ENCODE data around the gene C1orf105.
"Not testable (repeated sequence)": the region's sequence is repeated elsewhere in the genome, so short reads cannot be mapped to it uniquely, and the experiment has no call there.

The C1orf105 gene

DNA sequence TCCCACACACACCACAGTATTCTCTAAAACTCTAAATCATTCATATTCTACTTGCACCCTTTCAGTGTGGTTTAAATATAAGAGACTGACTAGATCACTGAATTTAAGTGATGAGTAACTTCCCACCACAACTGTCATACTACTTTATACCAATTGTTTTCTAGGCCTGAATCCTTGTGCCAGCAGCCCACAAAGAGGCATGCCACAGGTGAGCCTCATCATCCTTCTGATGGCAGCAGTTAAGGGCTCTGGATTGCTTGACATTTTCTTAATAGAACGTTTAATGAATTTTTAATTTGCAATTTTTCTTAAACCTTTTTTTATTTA, 9.6 kb downstream of the C1orf105 start:
- no peak for DNase-seq

DNA sequence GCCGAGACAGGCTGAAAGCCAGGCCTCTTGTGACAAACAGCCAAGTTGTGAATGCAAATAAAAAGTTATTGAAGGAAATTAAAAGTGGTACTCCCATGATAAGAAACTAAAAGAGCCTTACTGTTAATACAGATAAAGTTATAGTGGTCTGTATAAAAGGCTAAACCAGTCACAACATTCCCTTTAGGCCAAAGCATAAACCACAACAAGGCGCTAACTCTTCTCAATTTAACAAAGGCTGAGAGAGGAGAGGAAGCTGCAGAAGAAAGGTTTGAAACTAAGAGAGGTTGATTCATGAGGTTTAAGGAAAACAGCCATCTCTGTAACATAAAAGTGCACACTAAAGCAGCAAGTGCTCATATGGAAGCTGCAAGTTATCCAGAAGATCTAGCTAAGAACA, 10.7 kb downstream of the C1orf105 start:
- no peak for DNase-seq

DNA sequence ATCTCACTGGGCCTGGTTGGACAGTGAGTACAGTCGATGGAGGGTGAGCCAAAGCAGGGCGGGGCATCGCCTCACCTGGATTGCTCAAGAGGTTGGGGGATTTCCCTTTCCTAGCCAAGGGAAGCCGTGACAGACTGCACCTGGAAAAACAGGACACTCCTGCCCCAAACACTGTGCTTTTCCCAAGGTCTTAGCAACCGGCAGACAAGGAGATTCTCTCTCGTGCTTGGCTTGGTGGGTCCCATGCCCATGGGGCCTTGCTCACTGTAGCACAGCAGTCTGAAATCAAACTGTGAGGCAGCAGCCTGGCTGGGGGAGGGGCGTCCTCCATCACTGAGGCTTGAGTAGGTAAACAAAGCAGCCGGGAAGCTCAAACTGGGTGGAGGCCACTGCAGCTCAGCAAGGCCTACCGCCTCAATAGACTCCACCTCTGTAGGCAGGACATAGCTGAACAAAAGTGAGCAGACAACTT, 11.3 kb downstream of the C1orf105 start:
- peak in 1 of 4 experiments; percentile 21 for DNase-seq

DNA sequence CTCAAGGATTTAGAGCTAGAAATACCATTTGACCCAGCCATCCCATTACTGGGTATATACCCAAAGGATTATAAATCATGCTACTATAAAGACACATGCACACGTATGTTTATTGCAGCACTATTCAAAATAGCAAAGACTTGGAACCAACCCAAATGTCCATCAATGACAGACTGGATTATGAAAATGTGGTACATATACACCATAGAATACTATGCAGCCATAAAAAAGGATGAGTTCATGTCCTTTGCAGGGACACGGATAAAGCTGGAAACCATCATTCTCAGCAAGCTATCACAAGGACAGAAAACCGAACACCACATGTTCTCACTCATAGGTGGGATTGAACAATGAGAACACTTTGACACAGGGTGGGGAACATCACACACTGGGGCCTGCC, 16.7 kb downstream of the C1orf105 start:
- DNase-seq, result not testable (repeated sequence)

DNA sequence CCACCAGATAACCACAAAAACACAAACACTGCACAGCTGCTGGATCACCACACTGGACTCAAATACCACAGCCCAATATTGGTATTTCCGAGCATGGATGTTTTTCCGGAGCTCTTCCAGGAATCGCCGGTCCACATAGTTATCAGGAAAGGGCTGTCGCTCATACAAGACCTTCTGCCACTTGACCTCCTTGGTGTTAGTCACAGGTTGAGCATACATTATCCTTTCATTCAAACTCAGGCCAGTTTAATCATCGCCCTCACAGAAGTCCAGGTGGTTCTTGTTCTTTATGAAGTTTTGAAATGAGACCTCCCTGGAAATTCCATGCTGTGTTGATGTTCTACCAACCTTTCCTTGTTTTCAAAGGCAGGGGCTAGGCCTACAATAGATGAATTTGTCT, 21.9 kb downstream of the C1orf105 start:
- DNase-seq, result no peak

DNA sequence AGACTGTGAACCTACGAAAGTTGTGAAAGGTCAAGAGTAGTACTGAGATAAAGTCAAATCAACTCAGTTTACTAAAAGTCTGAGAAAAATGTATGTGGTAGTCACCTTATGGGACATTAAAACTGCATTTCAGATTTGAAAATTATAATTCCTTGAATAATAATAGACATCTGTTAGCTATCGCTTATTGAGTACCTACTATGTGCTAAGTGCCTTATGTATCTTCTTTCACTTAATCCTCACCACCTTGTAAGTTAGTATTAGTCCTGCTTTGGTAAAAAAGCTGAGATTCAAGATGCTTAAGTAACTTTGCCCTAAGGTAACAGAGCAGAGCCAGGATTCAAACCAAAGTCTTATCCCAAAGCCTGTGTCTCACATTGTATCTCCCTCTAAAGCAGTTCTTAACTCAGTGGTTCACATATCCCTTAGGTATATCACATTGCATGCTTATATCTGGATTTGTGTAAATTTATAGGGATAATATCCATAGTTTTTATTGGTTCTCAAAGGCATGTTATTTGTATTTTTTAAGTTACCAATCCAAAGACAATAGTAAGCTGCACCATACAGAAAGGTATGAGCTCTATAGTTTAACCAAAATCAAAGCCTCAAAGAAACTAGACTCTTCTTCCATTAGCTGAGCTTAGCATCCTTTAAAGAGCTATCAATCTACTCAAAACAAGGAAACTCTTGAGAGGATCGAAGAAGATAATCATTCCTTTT, 22.5 kb downstream of the C1orf105 start:
- DNase-seq, result no peak

DNA sequence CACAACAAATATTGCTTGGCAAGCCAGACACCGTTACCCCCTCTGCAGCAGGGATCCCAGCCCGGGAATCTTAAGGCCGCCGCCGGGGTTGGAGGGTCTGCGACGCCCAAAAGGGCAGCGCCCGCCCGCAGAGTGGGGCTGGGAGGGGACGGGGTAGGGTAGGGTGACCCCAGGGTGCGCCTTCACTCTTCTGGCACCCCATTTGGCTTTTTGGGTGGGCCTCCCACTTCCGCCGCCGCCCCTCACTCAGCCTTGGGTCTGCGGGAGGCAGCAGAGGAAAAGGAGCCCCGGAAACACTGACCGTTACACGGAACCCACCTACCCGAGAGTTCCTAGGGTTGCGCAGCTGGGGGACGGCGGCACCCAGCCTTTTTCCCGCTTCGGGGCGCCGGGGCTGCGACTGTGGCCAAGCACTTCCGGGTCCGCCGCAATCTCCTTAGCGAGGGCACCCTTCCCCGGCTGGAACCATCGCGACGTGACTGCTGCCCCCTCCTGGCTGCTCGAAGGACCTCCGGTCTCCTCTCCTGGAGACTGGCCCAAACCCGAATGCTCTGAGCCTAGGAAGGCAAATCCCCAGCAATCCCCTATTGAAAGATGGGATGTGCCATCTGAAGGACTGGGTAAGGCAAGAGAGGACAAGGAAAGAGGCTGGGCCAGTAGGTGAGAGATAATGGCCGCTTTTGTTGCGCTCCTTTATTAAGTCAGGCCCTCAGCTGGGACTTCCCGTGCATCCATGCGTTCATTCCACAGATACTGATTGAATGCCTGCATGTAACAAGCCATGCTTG, 23.4 kb downstream of the C1orf105 start, which contains the start of gene PIGC:
Gene PIGC, minus strand, starts transcription at position 404 of the 788 bp plus-strand sequence. CDS start 1,447 bp downstream, outside the sequence.
- peak; percentile 82 to 85 (median 84) for DNase-seq

DNA sequence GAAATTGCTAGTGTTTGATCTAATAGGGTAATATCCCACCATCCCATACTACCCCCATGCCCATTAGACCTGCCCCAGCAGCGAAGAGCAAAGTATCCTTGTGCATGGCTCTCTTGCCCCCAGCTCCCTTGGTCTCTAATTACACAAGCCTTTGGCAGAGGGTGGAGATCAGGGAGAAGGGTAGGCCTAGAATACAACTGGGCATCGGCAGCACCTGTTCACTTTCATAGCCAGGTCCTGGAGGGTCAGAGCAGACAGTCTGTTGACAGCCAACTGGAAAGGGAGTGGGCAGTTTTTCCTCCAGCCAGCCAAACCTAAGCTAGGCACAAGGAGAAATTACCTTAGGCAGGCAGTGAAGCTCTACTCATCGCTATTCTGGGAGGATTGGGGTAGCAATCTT, 26.1 kb downstream of the C1orf105 start:
- no peak for DNase-seq

DNA sequence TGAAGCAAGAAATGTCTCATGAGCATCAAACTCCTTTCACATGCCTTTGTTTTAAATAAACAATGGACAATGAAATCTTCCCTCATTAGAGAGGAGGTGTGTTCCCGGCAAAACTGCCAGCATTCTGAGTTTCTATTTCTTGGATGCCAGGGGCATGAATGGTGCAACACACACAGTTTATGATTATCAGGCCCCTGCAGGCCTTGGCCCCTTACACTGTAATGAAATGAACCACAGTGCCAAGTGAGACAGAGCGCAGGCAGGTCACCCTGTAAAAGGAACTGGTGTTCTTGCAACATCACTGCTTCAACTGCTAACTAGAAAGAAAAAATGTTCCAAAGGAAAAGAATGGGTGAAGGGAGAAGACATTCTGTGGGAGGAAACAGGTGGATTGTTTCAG, 27.2 kb downstream of the C1orf105 start:
- DNase-seq, result no peak

DNA sequence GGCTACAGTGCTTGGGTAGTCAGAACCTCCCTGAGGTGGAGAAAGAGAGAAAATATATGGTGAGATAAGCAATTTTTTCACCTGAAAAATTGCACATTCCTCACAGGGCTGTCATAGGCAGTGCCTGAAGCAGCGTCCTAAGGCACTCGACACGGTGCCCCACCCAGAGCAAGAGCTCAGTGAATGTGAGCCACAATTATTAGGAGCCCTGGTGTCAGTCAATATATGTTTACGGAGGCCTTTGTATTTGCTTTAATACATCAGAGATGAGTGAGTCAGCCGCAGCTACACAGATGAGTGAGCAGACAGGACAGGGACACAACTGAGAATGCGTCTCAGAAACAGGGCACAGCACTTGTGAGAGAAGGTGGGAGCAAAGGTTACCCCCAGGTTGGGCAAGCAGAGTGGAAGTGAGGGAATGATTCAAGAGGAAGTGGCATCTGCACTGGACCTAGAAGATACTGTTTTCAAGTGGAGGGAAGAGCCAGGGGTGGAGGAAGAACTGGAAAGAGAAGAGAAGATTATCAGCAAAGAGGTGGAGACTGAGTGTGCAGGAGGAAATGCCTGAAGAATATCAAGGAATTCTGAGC, 28.6 kb downstream of the C1orf105 start:
- no peak for DNase-seq

DNA sequence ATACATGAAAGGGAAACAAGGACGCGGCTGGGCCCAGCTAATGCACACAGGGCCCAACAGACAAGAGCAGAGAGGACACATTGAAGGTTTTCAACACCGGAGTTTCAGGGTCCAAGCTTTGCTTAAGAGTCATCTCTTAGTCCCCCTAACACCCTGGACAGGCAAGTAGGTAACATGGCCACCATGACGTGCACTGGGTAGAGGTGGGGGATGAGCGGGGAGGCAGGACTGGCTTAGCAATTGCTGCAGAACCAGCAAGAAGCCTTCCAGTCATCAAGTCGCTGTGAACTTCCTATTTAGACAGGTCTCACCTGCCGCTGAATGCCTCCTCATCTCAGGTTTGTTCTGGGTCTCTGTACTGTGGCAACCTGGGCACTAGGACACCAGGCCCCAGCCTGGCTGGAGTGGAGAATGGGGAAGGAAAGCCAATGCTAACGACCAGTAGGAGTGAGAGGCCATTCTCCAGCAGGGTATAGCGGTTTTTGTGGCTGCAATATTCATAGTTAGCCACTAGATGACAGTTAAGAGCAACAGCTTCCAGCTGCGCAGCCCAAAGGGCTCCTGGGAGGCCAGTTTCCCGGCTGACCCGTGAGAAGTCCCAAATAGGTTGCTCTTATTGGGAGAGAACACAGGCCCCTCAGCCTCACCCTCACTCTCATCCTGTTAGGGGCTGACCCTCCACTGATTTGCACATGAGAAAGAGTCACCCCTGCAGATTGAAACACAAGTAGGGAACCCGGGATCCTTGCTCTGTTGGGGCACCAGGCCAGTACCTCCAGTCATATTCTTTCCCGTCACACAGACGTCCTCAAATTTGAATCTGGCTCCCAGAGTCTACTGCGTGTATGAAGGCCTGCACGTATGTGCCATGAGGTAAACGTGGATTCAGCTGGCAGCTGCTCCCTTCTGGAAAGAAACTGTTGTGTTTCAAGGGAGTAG, 29.4 kb downstream of the C1orf105 start:
- DNase-seq, result no peak

DNA sequence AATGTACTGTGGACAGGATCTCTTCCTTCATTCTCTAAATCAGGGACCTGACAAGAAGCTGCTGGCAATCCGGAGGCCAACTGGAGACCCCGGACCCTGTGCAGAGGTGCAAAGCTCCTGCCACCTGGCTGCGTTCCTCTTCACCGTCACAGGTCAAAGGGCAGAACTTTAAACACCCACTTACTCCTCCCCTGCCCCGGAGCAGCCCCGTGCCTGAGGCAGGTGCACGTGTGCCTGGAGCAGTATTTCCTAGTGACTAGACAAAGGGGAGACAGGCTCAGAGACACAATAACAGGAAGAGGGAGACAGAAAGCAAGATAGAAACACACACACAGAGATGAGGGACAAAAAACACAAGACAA, 30.0 kb downstream of the C1orf105 start:
- DNase-seq, result no peak

DNA sequence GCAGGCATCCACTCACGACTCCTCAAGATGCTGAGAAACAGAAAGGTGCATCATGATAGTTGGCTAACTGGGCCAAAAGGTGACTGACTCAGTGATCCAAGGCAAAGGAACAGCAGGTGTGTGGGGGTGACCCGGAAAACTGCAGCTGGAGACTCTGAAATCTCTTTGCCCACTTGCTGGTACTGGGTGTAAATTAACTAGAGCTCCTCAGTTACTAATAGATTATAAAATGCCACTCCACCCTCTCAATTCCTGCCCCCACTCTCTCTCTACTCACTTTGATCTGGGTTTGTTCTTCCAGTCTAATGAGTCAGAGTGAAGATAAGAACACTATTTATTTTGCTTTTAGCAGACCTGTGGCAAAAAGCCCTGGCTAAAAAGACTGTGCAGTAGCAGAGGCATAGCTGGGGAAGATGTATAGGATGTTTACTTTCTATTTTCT, 30.5 kb downstream of the C1orf105 start:
- no peak for DNase-seq

DNA sequence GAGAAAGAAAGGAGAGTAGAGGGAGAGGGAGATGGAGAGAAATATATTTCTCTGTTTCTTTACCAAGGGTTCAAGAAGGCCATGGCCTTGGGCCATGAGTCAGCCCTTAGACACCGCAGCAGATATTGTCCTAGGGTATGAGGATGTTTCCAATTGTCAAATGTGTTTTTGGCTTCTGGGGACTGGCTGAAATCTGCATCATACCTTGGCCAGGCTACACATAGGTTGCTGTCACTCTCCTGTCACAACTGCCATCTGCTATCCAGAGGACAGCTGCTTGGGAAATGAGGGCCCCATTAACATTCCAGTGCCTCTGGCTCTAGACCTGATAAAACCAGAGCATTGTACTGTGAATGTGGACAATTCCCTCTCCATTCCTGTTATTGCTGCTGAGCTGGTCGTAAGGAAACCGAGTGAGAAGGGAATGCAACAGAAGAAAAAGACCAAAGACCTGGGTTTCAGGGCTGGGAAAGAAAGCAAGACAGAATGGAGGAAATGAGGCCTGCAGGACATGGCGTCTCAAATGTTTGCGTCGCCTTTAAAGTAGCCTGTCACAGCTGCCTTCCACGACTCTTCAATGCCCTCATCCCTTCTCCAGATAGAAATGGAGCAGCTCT, 32.2 kb downstream of the C1orf105 start:
- no peak for DNase-seq

DNA sequence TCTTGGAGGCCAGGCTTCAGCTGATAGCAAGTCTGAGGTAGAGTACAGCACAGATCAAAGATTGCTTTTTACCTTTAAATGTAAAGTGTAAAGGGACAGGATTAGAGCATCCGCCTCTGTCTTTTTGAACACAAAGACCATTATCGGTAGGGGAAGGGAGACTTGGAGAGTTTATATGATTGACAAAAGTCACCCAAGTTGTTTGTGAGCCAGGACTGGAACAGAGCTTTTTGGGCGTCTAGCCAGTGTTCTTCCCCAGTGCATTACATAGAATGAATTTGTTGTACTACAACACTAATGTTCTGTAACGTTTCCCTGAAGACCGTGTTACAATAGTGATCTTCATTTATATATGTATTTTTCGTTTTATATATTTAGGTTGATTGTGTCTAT, 32.7 kb downstream of the C1orf105 start:
- DNase-seq, result no peak

DNA sequence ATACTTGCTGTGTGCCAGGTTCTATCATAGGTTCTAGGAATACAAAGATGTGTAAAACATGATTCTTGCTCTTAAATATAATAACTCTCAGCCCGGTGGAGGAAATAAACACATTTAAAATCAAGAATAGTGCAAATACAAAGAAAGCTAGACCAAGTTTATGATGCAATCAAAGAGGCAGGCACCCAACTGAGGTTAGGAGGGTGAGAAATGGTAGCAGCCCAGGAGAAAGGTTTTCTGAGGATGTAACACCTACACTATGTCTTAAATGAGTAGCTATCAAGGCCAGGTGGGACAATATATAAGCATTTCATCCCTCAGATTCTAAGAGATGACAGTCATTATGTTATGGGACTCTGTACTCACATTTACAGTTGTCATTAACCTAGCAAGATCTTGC, 33.1 kb downstream of the C1orf105 start:
- DNase-seq, result no peak

DNA sequence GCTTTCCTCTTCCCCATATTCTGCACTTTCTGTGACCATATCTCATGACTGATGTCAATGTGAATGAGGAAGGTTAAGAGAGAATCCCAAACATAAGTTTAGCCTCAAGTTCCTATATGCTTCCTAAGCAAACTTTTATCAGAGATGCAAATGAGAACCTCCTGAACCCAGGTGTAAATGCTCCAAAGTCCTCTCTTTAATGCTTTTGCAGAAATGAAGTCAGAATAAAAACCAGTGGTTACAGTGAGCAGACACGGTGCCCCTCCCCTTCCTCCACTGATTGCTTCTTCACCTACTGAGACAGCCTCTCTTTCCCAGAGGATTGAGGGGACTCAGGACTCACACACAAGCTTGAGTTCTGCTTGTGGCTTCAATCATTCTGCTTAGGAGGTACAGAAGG, 35.0 kb downstream of the C1orf105 start:
- no peak for DNase-seq

DNA sequence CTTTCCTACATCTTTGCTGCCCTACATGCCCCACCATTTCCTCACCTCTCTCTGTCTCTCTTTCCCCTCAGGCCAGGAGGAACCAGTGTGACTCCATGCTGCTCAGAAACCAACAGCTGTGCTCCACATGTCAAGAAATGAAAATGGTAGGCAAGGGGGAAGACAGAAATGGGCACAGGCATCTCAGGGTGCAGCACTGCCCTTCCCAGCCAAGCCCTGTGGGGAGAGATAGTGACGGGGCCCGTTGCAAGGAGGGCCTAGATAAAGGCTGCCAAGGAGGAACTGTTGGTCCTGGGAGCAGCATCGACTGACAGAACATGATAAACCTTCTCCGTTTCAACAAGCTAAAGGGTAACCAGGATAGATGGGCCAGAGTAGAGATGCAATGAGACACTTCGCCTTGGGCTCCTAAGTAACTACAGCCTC, 35.9 kb downstream of the C1orf105 start:
- DNase-seq, result no peak

DNA sequence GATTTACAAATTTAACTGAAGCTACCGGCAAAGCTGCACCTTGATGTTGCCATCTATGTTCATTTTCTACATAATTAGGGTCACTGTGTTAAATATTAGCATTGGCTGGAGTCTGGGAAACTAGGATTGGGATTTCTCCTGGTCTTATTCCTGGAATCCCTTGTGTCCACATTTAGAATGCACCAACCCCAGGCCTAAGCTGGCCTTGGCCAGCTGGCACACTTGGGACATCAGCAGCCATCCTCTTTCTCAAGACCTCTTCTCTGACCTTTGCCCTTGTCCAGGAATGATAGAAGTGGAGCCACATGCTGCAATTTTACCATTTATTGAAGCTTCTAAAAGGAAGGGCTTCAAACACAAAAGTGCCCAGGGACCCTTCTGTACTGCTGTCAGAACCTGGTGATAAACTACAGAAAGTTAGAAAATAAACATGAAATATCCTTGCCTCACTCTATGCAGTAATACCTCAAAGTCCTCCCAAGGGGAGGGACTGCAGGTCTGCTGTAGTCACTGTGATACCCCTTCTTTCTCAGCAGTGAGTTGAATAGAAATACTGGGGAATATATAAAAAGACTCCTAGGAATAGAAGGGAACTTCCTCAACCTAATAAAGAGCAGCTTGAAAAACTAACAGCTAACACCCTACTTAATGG, 37.1 kb downstream of the C1orf105 start:
- DNase-seq, result no peak

DNA sequence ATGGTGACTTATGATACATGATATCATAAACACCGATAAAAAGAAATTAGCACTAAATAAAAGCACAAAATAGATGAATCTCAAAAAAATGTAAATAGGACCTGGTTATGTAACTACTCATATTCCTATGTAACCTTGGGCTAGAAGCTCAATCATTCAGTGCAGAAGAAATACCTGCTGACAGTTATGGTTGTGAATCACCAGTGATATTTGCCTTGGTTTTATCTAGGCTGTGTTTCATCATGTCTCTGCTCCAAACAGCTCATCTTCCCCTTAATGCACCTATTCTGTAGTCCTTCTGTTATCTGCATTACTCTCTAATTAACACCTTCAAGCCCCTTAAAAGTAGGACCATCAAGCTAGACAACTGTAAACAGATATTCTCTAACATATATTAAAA, 39.7 kb downstream of the C1orf105 start:
- no peak for DNase-seq

DNA sequence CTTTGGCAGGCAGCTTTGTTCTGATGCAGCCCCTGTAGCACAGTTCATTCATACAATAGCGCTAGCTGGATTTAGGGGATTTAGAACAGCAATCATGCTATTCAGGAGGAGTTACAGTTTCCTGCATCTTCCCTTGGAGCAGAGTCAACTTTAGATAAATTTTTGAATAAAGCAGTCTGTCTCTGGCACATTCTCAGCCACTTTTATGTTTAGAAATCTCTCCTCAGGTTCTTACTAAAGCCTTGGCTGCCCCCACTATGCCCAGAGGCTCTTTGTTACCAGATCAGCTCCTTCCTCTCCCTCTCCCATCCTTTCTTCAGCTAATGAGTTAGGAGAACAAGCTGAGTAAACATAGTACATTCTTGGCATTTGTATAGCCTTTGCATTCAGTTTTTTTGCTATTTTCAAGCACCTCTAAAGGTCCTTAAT, 40.4 kb downstream of the C1orf105 start:
- no peak for DNase-seq

DNA sequence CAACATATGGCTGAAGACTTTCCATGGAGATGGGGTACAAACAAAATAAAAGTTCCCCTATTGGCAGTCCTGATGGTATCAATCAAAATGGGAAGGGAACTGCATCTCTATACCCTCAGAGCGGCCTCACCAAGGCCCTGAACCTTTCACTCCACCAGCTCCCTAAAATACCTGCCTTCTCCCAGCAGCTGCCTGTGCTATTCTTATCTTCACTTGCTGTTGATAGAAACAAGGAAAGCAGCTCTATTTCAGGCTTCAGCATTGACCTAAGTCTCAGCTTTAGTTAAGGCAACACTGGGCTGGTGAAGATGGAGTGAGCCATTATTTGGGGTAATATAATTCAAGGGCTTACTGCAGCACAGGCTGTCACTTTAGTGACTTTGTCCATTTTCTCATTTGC, 45.1 kb downstream of the C1orf105 start:
- no peak for DNase-seq
